NCI-H2171 (cell line): Measurements from ENCODE around the gene AJM1.

Experiments
- DNase-seq: peaks from one replicate; lab custom pipeline; 2025; lab: John Stamatoyannopoulos, UW

Gene AJM1

DNA sequence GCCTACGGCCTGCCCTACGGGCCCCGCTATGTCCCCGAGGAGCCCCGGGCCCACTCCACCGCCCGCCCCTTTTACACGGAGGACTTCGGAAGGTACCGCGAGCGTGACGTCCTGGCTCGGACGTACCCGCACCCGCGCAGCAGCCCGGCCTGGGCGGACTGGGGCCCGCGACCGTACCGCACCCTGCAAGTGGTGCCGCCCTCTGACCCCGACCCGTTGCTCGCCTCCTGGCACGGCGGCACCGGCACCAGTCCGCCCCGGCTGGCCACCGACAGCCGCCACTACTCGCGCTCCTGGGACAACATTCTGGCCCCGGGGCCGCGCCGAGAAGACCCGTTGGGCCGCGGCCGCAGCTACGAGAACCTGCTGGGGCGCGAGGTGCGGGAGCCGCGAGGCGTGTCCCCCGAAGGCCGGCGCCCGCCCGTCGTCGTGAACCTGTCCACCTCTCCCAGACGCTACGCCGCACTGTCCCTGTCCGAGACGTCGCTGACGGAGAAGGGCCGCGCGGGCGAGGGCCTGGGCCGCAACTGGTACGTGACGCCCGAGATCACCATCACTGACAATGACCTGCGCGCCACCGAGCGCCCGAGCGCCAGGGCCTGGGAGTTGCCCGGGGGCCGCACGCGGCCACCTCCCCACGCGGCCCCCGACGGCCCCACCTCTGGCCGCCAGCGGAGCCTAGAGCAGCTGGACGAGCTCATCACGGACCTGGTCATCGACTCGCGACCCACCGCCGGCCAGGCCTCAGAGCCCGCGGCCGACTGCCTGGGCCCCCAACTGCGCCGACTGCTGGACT, 3.4 kb downstream of the AJM1 start:
- DNase-seq = no peak

DNA sequence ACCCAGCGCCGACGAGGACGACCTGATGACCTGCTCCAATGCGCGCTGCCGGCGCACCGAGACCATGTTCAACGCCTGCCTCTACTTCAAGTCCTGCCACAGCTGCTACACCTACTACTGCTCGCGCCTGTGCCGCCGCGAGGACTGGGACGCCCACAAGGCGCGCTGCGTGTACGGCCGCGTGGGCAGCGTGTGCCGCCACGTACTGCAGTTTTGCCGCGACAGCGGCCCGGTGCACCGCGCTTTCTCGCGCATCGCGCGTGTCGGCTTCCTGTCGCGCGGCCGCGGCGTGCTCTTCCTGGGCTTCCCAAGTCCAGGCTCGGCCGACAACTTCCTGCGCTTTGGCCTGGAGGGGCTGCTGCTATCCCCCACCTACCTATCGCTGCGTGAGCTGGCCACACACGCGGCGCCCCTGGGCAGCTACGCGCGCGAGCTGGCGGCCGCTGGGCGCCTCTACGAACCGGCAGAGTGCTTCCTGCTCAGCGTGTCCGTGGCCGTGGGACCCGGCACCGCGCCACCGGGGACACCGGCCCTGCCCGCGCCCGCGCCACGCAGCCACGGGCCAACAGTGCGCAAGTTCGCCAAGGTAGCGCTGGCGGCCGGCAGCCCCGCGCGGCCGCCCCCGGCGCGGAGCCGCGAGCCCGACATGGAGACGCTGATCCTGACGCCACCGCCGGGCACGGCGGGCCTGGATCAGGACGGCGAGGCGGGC, 4.3 kb downstream of the AJM1 start:
- DNase-seq = no peak

DNA sequence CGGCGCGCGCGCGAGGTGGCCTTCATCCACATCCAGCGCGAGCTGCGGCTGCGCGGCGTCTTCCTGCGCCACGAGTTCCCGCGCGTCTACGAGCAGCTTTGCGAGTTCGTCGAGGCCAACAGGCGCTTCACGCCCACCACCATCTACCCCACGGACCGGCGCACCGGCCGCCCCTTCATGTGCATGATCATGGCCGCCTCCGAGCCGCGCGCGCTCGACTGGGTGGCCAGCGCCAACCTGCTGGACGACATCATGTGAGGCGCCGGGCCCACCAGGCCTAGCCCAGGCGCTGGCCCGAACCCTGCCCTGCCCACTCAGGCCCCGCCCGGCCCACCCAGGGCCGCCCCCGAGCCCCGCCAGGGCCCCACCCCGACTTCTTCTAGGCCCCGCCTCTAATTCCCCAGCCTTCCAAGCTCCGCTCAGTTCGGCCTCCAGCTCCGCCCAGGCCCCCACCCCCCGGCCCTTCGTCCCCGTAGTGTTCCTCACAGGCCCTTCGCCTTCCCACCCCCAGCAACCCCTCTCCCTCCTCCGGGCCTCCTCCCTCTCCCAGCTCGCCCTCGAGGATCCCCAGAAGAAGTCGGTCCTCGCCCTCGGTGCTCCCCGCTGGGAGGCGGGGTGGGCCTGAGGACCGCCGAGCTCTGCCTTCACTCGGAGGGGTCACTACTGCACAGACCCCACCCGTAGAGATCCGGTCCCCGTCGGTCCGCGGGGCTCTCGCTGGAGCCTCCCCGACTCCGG, 5.0 kb downstream of the AJM1 start:
- DNase-seq = peak; percentile 47

DNA sequence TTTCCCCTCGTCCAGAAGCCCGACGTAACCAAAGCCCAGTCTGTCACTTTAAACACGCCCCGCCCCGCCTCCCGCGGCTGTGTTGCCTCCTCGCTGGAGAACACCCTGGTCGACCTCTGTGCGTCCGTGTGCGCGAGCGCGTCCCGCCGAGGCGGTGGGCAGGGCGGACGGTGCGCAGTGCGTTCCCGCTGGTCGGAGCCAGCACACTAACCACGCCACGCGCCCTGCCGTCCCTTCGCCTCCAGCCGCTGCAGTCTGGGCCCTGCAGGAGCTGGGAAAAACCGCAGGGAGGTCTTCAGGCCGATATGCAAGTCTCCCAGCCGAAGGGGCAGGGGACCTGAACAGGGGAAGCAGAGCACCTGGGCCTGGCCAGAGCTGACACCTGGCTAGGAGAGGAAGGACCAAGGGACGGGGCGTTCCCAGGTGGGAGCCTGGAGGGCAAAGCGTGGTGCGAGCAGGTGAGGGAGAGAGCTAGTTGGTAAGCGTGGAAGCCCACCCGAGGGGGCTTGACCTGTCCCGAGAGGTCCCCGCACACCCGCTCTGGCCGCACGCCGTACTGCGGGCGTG, 5.6 kb downstream of the AJM1 start:
- peak; percentile 55 for DNase-seq

DNA sequence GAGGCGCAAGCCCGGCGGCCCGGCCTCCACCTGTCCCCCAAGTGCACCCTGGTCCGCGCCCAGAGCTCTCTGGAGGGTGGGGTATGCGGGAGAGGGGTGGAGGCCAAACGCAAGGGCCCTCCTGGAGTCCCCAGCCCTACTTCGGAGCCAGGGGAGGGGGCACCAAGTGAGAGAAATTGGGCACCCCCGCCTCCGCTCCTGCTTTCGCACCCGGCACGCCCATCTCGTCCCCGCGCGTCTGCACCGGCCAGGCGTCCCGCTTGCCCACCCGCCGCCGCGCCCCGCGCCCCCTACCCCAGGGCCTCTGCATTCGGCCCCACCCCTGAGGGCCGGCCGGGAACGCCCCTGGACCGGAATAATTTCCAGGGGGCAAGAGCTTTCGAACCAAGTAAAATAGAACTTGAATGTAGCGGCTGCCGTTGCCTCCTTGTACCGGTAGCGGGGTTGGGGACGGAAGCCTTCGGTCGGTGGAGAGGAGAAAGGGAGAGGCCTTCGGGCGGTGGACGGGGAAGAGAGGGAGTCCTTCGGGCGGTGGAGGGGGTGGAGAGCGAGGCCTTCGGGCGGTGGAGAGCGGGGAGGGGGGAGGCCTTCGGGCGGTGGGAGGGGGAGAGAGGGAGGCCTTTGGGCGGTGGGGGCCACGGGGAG, 6.2 kb downstream of the AJM1 start:
- peak; percentile 61 for DNase-seq

DNA sequence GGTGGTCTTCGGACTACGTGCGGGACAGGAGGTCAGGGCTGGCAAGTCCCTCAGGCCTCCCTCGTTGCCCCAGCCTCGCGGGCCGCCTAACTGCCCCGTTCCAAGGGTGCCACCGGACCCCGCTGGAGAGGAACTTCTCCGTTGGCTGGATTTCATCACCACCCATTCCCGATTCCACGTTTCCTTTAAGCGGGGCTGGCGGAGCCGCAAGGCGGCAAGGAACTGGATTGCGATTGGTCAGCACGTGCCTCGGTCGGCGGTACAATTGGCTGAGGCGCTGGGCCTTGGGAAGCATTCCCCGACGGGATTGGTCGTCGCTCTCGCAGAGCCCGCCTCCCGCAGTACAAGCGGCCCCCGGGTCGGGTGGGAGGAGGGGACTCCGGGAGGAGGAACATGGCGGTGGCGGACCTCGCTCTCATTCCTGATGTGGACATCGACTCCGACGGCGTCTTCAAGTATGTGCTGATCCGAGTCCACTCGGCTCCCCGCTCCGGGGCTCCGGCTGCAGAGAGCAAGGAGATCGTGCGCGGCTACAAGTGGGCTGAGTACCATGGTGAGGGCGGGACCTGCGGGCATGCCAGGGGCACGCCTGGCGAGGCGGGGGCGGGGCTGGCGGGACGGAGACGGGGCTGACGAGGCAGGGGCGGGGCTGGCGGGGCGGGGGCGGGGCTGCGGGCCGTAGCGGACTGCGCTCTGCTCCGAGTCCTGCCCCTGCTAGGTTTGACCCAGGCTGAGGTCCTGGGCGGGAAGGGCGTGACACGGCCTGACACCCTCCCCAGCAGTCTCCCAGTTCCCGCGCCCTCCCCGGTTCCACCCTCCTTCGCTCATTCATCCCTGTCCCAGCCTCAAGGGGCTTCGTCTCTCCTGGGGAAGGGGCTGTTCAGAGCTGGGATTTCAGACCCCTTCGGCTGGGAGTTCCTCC, 7.0 kb downstream of the AJM1 start, which contains the start of gene PHPT1:
TSS of gene PHPT1 (plus strand) at position 372 of the 922 bp plus-strand sequence. CDS start at position 394, 22 bp downstream.
- peak; percentile 100 for DNase-seq

DNA sequence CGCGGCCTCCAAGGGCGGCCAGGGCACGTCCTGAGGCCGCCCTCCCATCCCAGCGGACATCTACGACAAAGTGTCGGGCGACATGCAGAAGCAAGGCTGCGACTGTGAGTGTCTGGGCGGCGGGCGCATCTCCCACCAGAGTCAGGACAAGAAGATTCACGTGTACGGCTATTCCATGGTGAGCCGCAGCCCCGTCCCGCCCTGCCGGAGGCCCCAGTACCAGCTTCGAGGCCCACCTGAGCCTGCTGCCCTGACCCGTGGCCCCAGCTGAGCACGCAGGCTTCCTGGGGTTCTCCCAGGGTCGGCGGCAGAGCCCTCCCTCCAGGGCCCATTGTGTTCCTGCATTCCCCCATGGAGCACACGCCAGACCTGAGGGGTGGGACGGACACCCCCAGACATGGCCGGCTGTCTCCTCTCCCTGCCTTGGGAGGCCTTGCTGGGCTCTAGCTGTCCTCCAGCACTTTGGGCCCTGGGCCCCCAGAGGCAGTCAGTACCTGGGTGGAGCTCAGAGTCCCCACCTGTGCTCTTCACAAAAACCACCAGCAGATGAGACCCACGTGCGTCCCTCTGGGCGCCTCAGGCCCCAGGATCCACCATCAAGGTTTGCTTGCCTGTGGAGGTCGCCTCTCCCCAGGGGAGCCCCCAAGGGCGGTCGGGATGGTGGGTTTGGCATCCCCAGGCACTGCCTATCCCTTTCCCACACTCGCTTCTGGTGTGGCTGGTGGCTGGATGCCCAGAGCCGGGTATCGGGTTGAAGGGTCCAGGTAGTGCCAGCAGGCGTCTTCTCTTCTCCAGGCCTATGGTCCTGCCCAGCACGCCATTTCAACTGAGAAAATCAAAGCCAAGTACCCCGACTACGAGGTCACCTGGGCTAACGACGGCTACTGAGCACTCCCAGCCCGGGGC, 7.9 kb downstream of the AJM1 start:
- DNase-seq = no peak

DNA sequence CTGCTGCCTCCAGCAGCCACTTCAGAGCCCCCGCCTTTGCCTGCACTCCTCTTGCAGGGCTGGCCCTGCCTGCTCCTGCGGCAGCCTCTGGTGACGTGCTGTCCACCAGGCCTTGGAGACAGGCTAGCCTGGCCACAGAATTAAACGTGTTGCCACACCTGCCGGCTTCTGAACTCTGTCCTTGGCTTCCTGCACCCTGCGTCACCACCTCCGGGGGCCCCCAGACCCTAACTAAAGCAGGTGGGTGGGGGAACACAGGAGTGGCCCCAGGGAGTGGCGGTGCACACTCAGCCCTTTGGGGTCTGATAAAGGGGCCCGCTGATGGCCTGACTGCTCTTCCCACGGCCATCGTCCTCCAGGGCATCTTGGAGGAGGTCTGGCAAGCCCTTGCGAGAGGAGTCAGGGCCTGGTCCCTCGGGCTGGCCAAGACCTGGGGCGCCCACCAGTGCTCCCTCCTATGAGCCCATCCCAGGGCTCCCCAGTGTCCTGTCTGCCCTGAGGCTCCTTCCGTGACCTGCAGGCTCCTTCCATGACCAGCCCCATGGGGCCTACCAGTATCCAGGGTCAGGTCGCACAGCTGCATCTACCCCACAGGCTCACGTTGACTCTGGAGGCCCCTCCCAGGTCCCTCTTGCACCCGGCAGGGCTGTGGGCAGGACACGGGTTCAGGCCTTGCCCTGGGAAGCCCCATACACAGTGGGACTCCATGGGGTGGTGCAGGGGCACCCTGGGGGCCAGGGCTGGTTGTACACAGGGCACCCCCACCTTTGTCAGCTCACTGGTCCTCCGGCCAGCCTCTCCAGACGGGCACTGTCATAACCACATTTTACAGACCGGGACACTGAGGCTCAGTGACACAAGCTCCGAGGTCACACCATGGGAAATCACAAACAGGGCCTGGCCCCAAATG, 8.8 kb downstream of the AJM1 start:
- no peak for DNase-seq

DNA sequence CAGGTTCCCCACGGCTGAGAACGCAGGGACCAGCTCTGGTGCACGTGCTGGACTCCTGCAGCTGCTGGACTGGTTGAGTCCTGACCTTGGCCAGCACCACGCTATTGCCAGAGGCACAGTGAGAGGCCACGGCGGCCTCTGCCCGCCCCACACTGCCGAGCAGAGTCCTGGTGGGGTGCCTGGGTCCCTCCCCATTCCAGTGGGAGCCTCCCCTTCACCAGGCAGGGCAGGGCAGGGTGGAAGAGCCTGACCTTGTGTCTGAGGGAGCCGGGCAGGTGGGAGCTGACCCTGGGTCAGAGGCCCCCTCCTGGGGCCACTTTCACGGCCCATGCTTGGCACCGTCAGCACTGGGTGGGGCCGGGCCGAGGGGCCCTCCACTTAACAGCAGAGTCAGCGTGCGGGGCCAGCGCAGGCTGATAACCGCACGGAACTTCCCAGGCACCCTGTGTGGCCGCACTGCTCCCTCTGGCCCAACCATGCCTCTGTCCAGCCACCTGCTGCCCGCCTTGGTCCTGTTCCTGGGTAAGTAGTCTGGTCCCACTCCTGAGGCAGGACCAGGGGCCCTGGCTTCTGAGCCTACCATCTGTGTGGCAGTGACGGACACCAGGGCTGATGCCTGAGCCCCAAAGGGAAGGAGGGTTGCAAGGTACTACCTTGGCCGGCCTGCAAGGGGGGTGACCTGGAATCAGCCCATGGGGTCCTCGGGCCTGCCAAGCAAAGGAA, 9.8 kb downstream of the AJM1 start, which contains the start of gene MAMDC4:
TSS of gene MAMDC4 (plus strand) at position 406 of the 723 bp plus-strand sequence. CDS start at position 477, 71 bp downstream.
- DNase-seq = no peak

DNA sequence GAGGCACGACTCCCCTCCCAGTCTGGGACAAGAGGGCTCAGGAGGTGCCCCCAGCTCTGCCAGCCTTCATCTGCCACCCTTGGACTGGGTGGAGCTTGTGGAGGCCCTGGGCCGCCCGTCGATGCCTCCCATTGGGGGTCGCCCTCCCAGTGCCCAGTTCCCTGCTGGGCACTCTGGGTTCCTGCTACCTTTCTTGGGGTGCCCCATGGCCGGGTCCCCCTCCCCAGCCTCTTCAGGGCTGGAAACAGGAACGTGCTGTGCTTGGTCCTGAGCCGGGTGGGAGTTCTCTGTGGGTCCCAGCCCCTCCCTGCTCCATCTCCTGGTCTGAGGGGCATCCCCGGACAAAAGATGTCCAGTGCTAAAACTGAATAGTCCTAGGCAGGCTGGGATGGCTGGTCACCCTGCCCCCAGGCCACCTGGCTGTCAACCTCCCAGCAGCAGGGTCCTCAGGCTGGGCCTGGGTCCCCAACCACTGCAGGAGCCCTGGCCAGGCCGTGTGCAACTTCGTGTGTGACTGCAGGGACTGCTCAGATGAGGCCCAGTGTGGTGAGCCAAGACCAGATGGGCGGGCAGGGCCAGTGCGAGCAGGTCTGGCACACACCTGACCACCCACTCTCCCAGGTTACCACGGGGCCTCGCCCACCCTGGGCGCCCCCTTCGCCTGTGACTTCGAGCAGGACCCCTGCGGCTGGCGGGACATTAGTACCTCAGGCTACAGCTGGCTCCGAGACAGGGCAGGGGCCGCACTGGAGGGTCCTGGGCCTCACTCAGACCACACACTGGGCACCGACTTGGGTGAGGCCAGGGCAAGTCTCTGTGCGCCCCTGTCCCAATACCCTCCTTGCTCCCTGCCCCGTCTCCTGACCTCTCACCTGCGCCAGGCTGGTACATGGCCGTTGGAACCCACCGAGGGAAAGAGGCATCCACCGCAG, 10.7 kb downstream of the AJM1 start:
- no peak for DNase-seq

DNA sequence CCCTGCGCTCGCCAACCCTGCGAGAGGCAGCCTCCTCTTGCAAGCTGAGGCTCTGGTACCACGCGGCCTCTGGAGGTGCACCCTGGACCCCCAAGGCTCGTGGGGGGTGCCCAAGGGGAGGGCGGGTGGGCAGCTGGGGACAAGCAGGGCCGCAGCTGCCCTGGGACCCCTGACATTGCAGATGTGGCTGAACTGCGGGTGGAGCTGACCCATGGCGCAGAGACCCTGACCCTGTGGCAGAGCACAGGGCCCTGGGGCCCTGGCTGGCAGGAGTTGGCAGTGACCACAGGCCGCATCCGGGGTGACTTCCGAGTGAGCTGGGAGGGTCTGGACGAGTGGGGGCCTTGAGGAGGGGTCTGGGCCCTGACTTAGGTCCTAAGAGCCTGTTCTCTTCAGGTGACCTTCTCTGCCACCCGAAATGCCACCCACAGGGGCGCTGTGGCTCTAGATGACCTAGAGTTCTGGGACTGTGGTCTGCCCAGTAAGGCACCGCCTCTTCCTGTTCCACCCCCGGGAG, 11.4 kb downstream of the AJM1 start:
- DNase-seq = no peak

DNA sequence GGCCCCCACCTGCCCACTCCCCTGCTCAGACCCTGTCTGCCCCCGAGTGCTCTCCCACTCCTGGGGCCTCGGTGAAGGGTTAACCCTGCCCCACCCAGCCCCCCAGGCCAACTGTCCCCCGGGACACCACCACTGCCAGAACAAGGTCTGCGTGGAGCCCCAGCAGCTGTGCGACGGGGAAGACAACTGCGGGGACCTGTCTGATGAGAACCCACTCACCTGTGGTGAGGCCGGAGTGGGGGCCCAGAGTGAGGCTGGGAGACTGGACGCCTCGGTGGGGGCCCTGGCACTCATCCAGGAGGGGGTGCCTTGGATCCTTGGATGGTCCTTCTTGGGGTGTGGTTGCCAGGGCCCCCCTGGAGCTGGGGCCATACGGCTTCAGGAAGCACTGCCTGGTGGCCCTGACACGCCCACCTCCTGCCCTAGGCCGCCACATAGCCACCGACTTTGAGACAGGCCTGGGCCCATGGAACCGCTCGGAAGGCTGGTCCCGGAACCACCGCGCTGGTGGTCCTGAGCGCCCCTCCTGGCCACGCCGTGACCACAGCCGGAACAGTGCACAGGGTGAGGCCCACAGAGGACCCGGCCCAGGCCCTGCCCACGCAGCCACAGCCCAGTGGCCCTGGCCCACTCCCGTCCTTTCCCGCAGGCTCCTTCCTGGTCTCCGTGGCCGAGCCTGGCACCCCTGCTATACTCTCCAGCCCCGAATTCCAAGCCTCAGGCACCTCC, 12.0 kb downstream of the AJM1 start:
- DNase-seq = no peak

DNA sequence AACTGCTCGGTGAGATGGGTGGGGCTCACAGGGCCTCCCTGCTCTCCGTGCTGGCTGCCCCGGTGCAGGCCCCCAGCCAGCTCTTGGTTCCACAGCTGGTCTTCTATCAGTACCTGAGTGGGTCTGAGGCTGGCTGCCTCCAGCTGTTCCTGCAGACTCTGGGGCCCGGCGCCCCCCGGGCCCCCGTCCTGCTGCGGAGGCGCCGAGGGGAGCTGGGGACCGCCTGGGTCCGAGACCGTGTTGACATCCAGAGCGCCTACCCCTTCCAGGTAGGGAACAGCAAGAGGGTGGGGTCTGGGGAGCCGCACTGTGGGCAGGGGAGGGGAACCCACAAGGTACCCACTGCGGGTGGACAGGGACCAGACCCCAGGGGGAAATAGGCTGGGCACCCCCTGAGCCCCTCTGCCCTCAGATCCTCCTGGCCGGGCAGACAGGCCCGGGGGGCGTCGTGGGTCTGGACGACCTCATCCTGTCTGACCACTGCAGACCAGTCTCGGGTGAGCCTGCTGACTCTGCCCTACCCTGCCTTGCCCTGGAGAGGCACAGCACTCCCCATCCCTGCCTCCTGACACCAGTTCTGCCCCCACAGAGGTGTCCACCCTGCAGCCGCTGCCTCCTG, 12.7 kb downstream of the AJM1 start:
- DNase-seq = no peak

DNA sequence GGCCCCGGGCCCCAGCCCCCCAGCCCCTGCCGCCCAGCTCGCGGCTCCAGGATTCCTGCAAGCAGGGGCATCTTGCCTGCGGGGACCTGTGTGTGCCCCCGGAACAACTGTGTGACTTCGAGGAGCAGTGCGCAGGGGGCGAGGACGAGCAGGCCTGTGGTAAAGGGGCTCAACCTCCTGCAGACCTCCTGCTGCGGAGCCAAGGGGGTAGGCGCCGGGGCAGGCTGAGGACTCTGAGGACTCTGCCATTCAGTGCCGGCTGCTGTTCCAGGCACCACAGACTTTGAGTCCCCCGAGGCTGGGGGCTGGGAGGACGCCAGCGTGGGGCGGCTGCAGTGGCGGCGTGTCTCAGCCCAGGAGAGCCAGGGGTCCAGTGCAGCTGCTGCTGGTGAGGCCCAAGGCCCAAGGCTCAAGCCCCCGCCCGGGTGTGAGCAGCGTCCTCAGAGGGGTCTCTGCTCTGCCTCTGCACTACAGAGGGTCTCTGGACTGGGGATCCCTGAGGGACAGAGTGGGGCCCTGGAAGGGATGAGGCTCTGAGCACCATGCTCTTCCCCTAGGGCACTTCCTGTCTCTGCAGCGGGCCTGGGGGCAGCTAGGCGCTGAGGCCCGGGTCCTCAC, 13.3 kb downstream of the AJM1 start:
- DNase-seq = no peak

DNA sequence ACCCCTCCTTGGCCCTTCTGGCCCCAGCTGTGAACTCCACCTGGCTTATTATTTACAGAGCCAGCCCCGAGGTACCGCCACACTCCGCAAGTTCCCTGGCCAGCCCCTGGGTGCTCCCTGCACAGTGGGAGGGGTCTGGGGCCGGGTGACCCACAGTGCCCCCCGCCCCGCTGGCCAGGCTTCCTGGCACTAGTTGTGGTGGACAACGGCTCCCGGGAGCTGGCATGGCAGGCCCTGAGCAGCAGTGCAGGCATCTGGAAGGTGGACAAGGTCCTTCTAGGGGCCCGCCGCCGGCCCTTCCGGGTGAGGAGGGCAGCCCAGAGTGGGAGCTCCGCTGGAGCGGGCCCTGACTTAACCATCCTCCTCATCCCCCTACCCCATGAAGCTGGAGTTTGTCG, 13.8 kb downstream of the AJM1 start:
- DNase-seq = no peak
